ENCODE measurements around the gene CADPS2.
"Not testable (repeated sequence)": the region's sequence is repeated elsewhere in the genome, so short reads cannot be mapped to it uniquely, and the experiment has no call there.

DNA sequence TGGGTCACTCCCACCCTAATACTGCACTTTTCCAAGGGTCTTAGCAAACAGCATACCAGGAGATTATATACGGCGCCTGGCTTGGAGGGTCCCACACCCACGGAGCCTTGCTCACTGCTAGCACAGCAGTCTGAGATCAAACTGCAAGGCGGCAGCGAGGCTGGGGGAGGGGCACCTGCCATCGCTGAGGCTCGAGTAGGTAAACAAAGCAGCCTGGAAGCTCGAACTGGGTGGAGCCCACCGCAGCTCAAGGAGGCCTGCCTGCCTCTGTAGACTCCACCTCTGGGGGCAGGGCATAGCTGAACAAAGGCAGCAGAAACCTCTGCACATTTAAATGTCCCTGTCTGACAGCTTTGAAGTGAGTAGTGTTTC, 51.7 kb downstream of the CADPS2 start:
- not testable (repeated sequence) for TF ChIP-seq EZH2 (IDR thresholded peaks at IDR 0.05; ENCODE audit: borderline replicate concordance, low read length)
- TF ChIP-seq, protein P1, sequence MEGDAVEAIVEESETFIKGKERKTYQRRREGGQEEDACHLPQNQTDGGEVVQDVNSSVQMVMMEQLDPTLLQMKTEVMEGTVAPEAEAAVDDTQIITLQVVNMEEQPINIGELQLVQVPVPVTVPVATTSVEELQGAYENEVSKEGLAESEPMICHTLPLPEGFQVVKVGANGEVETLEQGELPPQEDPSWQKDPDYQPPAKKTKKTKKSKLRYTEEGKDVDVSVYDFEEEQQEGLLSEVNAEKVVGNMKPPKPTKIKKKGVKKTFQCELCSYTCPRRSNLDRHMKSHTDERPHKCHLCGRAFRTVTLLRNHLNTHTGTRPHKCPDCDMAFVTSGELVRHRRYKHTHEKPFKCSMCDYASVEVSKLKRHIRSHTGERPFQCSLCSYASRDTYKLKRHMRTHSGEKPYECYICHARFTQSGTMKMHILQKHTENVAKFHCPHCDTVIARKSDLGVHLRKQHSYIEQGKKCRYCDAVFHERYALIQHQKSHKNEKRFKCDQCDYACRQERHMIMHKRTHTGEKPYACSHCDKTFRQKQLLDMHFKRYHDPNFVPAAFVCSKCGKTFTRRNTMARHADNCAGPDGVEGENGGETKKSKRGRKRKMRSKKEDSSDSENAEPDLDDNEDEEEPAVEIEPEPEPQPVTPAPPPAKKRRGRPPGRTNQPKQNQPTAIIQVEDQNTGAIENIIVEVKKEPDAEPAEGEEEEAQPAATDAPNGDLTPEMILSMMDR (conservative IDR thresholded peaks at IDR 0.05 in 1 of 2, IDR thresholded peaks at IDR 0.05 in 1 of 2; ENCODE audit: extremely low read depth in 1 of 2, insufficient read depth in 1 of 2, low read depth in 1 of 2, low read length in 2 of 2): not testable (repeated sequence)
